ENCODE measurements around the gene DYNC1H1. TPM values are rescaled to one million over a fixed set of nuclear protein-coding genes. Genes with fewer than 3 reads are reported as not detected.

DYNC1H1 gene
- total RNA-seq (2022; extraction: Qiagen RNA extraction) = 136 to 255 TPM (median 236 TPM) in 5 replicates

DNA sequence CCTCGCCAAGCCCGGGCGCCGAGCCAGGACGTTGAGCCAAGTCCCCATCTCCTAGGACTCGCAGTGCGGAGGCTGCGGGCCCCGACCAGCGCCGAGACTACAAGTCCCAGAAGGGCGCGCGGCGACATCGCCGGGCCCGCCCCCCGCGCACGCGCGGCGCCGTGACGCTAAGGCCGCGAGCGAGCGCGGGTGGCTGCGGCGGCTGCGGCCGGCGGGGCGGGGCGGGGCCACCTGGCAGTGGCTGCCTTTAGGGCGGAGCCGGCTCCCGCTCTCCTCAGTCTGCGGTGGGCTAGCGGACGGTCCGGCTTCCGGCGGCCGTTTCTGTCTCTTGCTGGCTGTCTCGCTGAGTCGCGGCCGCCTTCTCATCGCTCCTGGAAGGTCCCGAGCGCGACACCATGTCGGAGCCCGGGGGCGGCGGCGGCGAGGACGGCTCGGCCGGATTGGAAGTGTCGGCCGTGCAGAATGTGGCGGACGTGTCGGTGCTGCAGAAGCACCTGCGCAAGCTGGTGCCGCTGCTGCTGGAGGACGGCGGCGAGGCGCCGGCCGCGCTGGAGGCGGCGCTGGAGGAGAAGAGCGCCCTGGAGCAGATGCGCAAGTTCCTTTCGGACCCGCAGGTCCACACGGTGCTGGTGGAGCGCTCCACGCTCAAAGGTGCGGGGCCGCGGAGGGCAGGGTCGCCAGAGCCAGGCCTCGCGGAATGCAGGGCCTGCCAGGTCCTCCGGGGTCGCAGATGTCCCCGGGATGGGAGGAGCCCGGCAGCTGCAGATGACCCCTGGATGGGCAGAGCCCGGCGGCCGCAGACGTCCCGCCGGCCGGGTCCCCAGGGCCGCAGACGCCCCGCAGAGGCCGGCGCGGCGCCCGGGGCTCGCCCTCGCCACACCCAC, at the start of gene DYNC1H1:
TSS of gene DYNC1H1 (plus strand) at position 277 of the 884 bp plus-strand sequence. CDS start at position 396, 119 bp downstream.

GRCh38 chr14:102086972-102087761, 122.8 kb downstream of the DYNC1H1 start, which contains the start of gene HSP90AA1:
TSS of gene HSP90AA1 (minus strand) at chr14:102087044. CDS start at chr14:102086378, 666 bp downstream.

Other genes with a start within 250 kb of the DYNC1H1 start
- 64.5 to 77.4 TPM (median 72.6 TPM) in 5 replicates for gene PPP2R5C, start 202.9 kb upstream of the DYNC1H1 start, total RNA-seq (2022; extraction: Qiagen RNA extraction)
- 731 to 880 TPM (median 842 TPM) in 5 replicates for gene HSP90AA1, start 122.5 kb downstream of the DYNC1H1 start, total RNA-seq (2022; extraction: Qiagen RNA extraction)
- 21.8 to 22.9 TPM (median 22.7 TPM) in 5 replicates for gene WDR20, start 175.3 kb downstream of the DYNC1H1 start, total RNA-seq (2022; extraction: Qiagen RNA extraction)